Glomerular visceral epithelial cell (primary cell): Measurements from ENCODE around the gene MRTFB.

Experiments used
- DNase-seq: peaks from one replicate; pipeline ENCODE4 v3.0.0-alpha.2; 2016; ENCODE audit errors: extremely low spot score

Gene MRTFB

GRCh38 chr16:14285513-14286367 lies 214.6 kb downstream of the MRTFB start:
- peak; percentile 92 for DNase-seq

- DNase-seq = no peak
Observed at GRCh38 chr16:14286368-14287230, 215.5 kb downstream of the MRTFB start.

- no peak for DNase-seq
Observed at GRCh38 chr16:14289692-14290340, 218.7 kb downstream of the MRTFB start.

GRCh38 chr16:14291286-14291685 lies 220.2 kb downstream of the MRTFB start:
- DNase-seq = no peak

GRCh38 chr16:14292051-14292825 lies 221.1 kb downstream of the MRTFB start:
- no peak for DNase-seq

GRCh38 chr16:14296663-14297062 lies 225.5 kb downstream of the MRTFB start:
- DNase-seq = no peak

GRCh38 chr16:14298374-14299122 lies 227.4 kb downstream of the MRTFB start:
- no peak for DNase-seq

GRCh38 chr16:14300705-14301168 lies 229.6 kb downstream of the MRTFB start:
- DNase-seq = peak; percentile 77

- DNase-seq = peak; percentile 34
Observed at GRCh38 chr16:14301169-14302030, 230.3 kb downstream of the MRTFB start.

GRCh38 chr16:14302031-14302398 lies 230.9 kb downstream of the MRTFB start:
- DNase-seq = peak; percentile 88

GRCh38 chr16:14302399-14303181 lies 231.5 kb downstream of the MRTFB start:
- peak; percentile 29 for DNase-seq

- peak; percentile 21 for DNase-seq
Observed at GRCh38 chr16:14303182-14303618, 232.1 kb downstream of the MRTFB start.

GRCh38 chr16:14303639-14304394 lies 232.7 kb downstream of the MRTFB start:
- peak; percentile 15 for DNase-seq

- no peak for DNase-seq
Observed at GRCh38 chr16:14304891-14305460, 233.9 kb downstream of the MRTFB start.

- DNase-seq = no peak
Observed at GRCh38 chr16:14306485-14307058, 235.5 kb downstream of the MRTFB start.

- no peak for DNase-seq
Observed at GRCh38 chr16:14307059-14307526, 236.0 kb downstream of the MRTFB start.
